COLO668 (cell line): ENCODE data around the gene TRAF3IP3.
A peak's percentile ranks its signal among the peaks of the same experiment; 100 is the strongest.

Experiments
- DNase-seq: peaks from one replicate; lab custom pipeline; 2025; ENCODE audit not compliant: unreplicated experiment; lab: John Stamatoyannopoulos, UW

The TRAF3IP3 gene

DNA sequence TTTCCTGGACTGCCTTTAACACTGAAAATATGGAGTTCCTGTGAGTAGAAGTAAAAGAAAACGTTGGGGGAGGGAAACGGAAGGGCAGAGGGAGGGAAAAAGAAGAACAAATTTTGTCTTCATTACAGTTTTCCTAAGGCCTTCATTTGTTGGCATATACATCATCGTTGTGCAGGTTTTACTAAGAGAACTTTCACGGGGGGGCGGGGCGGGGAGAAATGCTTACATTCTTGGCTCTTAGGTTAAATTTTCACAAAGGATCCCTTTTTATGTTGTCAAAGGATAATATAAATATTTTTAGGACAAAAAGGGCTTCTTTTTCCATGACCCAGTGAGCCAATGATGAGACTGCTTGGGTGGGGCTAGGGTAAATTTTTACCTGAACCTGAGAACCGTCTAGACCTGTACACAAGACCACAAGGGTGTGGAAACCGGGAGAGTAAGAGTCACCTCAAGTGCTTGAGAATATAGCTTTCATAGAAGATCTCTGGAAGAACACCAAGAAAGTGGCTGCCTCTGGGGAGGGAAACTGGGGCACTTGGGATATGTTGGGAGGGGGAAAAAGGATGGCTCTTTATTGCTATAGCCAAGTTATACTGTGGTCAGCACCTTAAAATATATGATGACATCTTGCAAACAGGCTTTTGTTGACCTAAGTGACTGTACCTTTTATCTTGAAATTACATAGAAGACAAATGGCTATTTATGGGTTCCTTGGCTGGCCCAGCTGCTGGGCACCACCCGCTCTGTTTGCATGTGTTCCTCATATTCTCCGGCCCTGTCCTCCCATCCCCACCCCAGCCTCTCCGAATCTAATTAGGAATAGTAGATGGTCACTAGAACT lies 70.0 kb downstream of the TRAF3IP3 start:
- DNase-seq = no peak

- peak; percentile 97 for DNase-seq
These were observed 71.8 kb downstream of the TRAF3IP3 start, which contains the start of gene UTP25 for GRCh38 chr1:209827384-209828262. TSS of gene UTP25 (plus strand) at chr1:209827972. CDS start at chr1:209828064, 92 bp downstream.

DNA sequence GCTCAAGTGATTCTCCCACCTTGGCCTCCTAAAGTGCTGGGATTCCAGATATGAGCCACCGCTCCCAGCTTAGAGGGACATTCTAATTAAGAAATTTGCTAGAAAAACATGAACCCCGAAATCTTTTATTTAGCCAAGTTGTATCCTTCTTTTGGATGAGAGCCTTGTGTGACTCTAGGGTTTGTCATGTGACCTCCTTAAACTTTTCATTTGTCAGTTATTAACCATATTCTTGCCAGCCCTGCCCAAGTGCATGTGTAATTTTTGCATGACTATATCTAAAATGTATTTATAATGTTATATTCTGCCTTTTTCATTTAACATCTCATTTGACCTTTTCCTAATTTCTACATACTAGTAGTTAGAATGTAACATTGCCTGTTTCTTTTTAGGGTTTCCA lies 73.9 kb downstream of the TRAF3IP3 start:
- DNase-seq = no peak

DNA sequence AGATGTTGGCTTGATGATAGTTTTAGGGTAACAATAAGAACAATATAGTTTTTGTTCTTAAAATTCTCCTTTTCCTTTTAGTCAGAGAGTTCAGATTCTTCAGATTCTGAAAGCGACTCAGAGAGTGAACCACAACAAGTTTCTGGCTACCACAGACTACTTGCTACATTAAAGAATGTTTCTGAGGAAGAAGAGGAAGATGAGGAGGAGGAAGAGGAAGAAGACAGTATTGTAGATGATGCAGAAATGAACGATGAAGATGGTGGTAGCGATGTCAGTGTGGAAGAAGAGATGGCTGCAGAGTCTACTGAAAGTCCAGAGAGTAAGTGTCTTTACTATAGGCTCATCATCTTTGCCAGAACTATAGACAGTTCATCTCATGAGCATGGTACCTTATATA lies 74.9 kb downstream of the TRAF3IP3 start:
- no peak for DNase-seq

DNA sequence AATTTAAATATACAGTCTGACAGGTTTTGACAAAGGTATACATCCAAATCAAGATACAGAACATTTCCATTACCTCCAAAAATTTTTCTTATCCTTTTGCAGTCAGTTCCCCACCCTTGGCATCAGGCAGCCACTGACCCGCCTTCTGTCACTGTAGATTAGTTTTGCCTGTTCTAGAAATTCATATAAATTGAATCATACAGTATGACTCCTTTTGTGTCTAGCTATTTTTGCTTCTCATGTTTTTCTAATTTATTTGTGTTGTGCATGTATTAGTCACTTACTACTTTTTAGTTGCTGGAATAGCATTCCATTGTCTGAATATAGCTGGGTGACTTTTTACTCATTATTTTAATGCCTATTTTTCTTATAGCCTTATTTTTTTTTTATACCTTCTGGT lies 75.8 kb downstream of the TRAF3IP3 start:
- no peak for DNase-seq
